Thymus (tissue), 11 donors: ENCODE results near the gene SMIM17. TPM values are rescaled to one million over a fixed set of nuclear protein-coding genes. Genes with fewer than 3 reads are reported as not detected.

Experiments used
- DNase-seq, 9 donors: peaks; one replicate each; pipeline ENCODE4 v3.0.0-alpha.2; 2013; ENCODE audit warnings: low spot score in 9 of 9, low read depth in 6 of 9, missing footprints in 1 of 9
- H3K27ac ChIP-seq, 2 donors: one replicate each; pipeline ENCODE4 v1.5.1; 2013; ENCODE audit warnings: control low read depth in 1 of 2, low read depth in 1 of 2, low read length in 1 of 2, mild to moderate bottlenecking in 1 of 2, moderate library complexity in 1 of 2
- H3K27me3 ChIP-seq, 2 donors: one replicate each; pipeline ENCODE4 v1.5.1; 2013; ENCODE audit warnings: low read length in 1 of 2; ENCODE audit not compliant: control insufficient read depth in 2 of 2, insufficient read depth in 1 of 2
- H3K36me3 ChIP-seq, 2 donors: one replicate each; pipeline ENCODE4 v1.5.1; 2013; ENCODE audit warnings: low read length in 1 of 2, mild to moderate bottlenecking in 1 of 2, moderate library complexity in 1 of 2; ENCODE audit not compliant: control insufficient read depth in 2 of 2, insufficient read depth in 2 of 2
- H3K4me1 ChIP-seq, 2 donors: one replicate each; pipeline ENCODE4 v1.5.1; 2013; ENCODE audit warnings: low read length in 2 of 2; ENCODE audit not compliant: control insufficient read depth in 2 of 2, insufficient read depth in 2 of 2
- H3K4me3 ChIP-seq, 2 donors: one replicate each; pipeline ENCODE4 v1.5.1; 2013; ENCODE audit warnings: low read length in 2 of 2, control low read depth in 1 of 2, mild to moderate bottlenecking in 1 of 2
- H3K9me3 ChIP-seq, 2 donors: one replicate each; pipeline ENCODE4 v1.5.1; 2013; ENCODE audit warnings: low read length in 1 of 2, mild to moderate bottlenecking in 1 of 2; ENCODE audit not compliant: control insufficient read depth in 2 of 2, insufficient read depth in 1 of 2
- WGBS: extraction: QIAGEN DNeasy Blood & Tissue Kit; methylation state at CpG from one replicate; pipeline ENCODE4 v1.1.7; 2013; 5-methylcytosine and 5-hydroxymethylcytosine counted together
- polyA plus RNA-seq: library from polyadenylated mRNA; stranded (reverse); fragments of 200-250 nt; gene quantifications from one replicate; pipeline ENCODE4 v1.2.3, GENCODE V29; 2013
- total RNA-seq: library from RNA; stranded (reverse); fragments of 120-200 nt; gene quantifications from one replicate; pipeline ENCODE4 v1.2.4, GENCODE V29; 2013
- donor health status: healthy.

SMIM17 gene
- total and polyA plus RNA-seq, 2 donors, result 0.21 to 0.38 TPM

DNA sequence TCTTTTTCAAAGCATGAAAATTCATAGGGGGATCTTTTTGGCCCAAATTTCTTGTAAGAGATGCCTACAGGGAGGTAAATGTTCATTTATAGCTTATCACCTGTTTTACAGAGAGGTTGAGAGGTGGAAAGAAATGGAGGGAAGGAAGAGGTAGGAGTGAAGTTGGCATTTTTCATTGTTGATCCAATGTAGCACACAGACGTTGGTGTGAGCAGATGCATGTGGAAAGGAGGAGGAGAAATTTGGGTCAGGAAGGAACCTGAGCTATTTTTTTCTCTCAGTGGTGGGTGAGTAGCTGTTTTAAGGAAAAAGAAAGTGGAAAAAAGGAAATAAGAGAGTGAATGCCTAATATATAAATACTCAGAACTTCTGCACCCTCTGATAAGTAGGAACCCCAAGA lies 9.9 kb upstream of the SMIM17 start:
- peaks cover 11 to 31% of the 10 kb centered on the region in 2 donors for H3K9me3 ChIP-seq
- H3K27ac ChIP-seq, result no peak overlapping the region
- H3K4me3 ChIP-seq, result no peak overlapping the region
- no peak for DNase-seq
- H3K4me1 ChIP-seq, result no peaks in the 10 kb centered on the region
- H3K27me3 ChIP-seq, result no peaks in the 10 kb centered on the region
- WGBS, result 20% methylated on average over 1 of the region's 1 CpG
- H3K36me3 ChIP-seq, result no peaks in the 10 kb centered on the region

DNA sequence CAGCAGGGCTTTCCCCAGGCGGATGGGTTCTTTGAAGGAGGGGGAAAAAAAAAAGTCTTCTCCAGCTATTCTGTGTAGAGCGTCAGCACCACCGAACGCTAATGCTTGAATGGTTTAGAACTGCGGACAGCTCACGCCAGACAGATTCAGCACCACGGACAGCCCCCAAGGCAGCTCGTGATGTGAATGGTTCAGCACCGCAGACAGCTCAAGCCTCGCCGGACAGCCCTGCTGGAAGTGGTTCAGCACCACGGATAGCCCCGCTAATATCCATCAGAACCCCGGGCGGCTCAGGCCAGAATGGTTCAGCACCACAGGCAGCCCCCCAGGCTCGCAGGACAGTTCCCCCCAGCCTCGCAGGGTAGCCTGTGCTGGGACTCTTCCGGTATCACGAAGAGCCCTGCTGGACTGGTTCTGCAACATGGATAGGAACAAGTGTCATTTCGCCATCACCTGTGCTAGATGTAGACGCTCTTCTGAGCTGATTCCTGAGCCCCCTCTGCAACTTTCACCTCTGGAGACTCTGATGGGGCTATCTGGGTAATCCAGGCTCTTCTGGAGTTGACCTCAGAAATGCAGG lies 4.9 kb upstream of the SMIM17 start:
- peaks cover 1 to 21% of the 10 kb centered on the region in 2 donors for H3K9me3 ChIP-seq
- H3K27me3 ChIP-seq, result peaks cover 0 to 6% of the 10 kb centered on the region in 2 donors
- 14% methylated on average over 21 of the region's 21 CpGs for WGBS
- H3K36me3 ChIP-seq, result no peaks in the 10 kb centered on the region
- no peak overlapping the region for H3K4me3 ChIP-seq
- peak; percentile 6 to 65 (median 30) for DNase-seq
- H3K27ac ChIP-seq, result no peak overlapping the region
- no peaks in the 10 kb centered on the region for H3K4me1 ChIP-seq

DNA sequence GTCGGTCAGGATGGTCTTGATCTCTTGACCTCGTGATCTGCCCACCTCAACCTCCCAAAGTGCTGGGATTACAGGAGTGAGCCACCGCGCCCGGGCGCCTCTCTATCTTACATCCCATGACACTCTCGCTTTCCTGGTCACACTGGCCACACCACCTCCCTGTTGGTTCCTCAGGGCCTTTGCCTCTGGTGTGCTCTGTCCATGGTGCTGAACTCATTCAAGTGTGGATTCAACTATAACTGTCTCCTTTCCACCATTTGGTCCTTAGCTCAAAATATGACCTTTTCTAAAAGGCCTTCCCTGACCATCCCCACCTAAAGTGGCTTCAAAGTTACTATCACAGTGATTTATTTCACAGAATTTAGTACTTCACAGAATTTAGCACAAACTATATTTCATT lies 3.7 kb upstream of the SMIM17 start:
- DNase-seq, result peak in 3 of 9 donors; percentile 3 to 23 (median 4)
- Histone ChIP-seq H3K27ac (no peak overlapping the region), H3K9me3 (peaks cover 6 to 27% of the 10 kb centered on the region in 2 donors), H3K4me1 (no peaks in the 10 kb centered on the region), H3K36me3 (no peaks in the 10 kb centered on the region), H3K4me3 (no peak overlapping the region), H3K27me3 (peaks cover 0 to 14% of the 10 kb centered on the region in 2 donors)
- 30% methylated on average over 7 of the region's 7 CpGs for WGBS

- Histone ChIP-seq H3K36me3 (no peaks in the 10 kb centered on the region), H3K27ac (no peak overlapping the region), H3K9me3 (peaks cover 7 to 22% of the 10 kb centered on the region in 2 donors), H3K4me3 (no peak overlapping the region), H3K4me1 (no peaks in the 10 kb centered on the region), H3K27me3 (peaks cover 0 to 14% of the 10 kb centered on the region in 2 donors)
- no peak for DNase-seq
- 23% methylated on average over 25 of the region's 25 CpGs for WGBS
These were observed 549 bp downstream of the SMIM17 start for GRCh38 chr19:56643460-56643955.

- no peak overlapping the region for H3K27ac ChIP-seq
These were observed 11.2 kb downstream of the SMIM17 start for GRCh38 chr19:56654151-56654550.

GRCh38 chr19:56660381-56661107 lies 17.6 kb downstream of the SMIM17 start:
- Histone ChIP-seq H3K4me1 (no peaks in the 10 kb centered on the region), H3K36me3 (no peaks in the 10 kb centered on the region), H3K27ac (no peak overlapping the region), H3K4me3 (no peak overlapping the region), H3K27me3 (no peaks in the 10 kb centered on the region), H3K9me3 (peaks cover 16 to 55% of the 10 kb centered on the region in 2 donors)
- no peak for DNase-seq
- WGBS, result 23% methylated on average over 32 of the region's 32 CpGs

More at GRCh38 chr19:56654151-56654550, 11.2 kb downstream of the SMIM17 start:
- no peak for DNase-seq
- no peak overlapping the region for H3K4me3 ChIP-seq
- 66% methylated on average over 3 of the region's 3 CpGs for WGBS
- no peaks in the 10 kb centered on the region for H3K4me1 ChIP-seq
- H3K36me3 ChIP-seq, result no peaks in the 10 kb centered on the region
- H3K9me3 ChIP-seq, result peaks cover 7 to 11% of the 10 kb centered on the region in 2 donors
- no peaks in the 10 kb centered on the region for H3K27me3 ChIP-seq

GRCh38 chr19:56661248-56661647 lies 18.3 kb downstream of the SMIM17 start:
- 94% methylated on average over 3 of the region's 3 CpGs for WGBS
- H3K9me3 ChIP-seq, result peaks cover 16 to 55% of the 10 kb centered on the region in 2 donors
- no peak overlapping the region for H3K27ac ChIP-seq
- H3K36me3 ChIP-seq, result no peaks in the 10 kb centered on the region
- no peak overlapping the region for H3K4me3 ChIP-seq
- no peaks in the 10 kb centered on the region for H3K27me3 ChIP-seq
- no peaks in the 10 kb centered on the region for H3K4me1 ChIP-seq
- DNase-seq, result no peak

- Histone ChIP-seq H3K9me3 (peaks cover 22 to 65% of the 10 kb centered on the region in 2 donors), H3K36me3 (no peaks in the 10 kb centered on the region), H3K4me3 (no peak overlapping the region), H3K4me1 (no peaks in the 10 kb centered on the region), H3K27ac (no peak overlapping the region), H3K27me3 (no peaks in the 10 kb centered on the region)
- 96% methylated on average over 60 of the region's 60 CpGs for WGBS
- no peak for DNase-seq
These were observed 21.1 kb downstream of the SMIM17 start for GRCh38 chr19:56663931-56664500.

GRCh38 chr19:56664511-56664910 lies 21.6 kb downstream of the SMIM17 start:
- peaks cover 21 to 63% of the 10 kb centered on the region in 2 donors for H3K9me3 ChIP-seq
- H3K27me3 ChIP-seq, result no peaks in the 10 kb centered on the region
- no peaks in the 10 kb centered on the region for H3K4me1 ChIP-seq
- 96% methylated on average over 43 of the region's 43 CpGs for WGBS
- H3K27ac ChIP-seq, result no peak overlapping the region
- DNase-seq, result no peak
- no peaks in the 10 kb centered on the region for H3K36me3 ChIP-seq
- no peak overlapping the region for H3K4me3 ChIP-seq
